ENCODE results near the gene KRTAP13-4. TPM values are rescaled to one million over a fixed set of nuclear protein-coding genes. Genes with fewer than 3 reads are reported as not detected.

The KRTAP13-4 gene
- total RNA-seq (2021; ENCODE audit: unreplicated experiment) (not detected), Bru-seq, nascent RNA (not detected), BruChase-seq, experiment 1, labeled RNA remaining after a 2-hour chase (not detected), BruChase-seq, experiment 2, labeled RNA remaining after a 6-hour chase (not detected)
- polyA plus RNA-seq (2012; ENCODE audit: insufficient read length) = not detected
- long read RNA-seq = 0 reads

GRCh38 chr21:30430170-30430655 lies at the start of gene KRTAP13-4:
TSS of gene KRTAP13-4 (plus strand) at chr21:30430220. CDS start at chr21:30430276, 56 bp downstream.
- no TSS peak for BruUV-seq (replicated peaks)
- H3K4me1 ChIP-seq (ENCODE audit: control insufficient read depth, insufficient read depth, low read length) = no peaks in the 10 kb centered on the region
- TF ChIP-seq SIN3A (IDR thresholded peaks at IDR 0.05; ENCODE audit: borderline replicate concordance, insufficient read depth, low read depth, low read length) (no peak), CTCF (IDR thresholded peaks at IDR 0.05) (no peak), REST (IDR thresholded peaks at IDR 0.05; ENCODE audit: insufficient read depth in 1 of 2, low read depth in 2 of 2, low read length in 1 of 2) (no peak), TCF7L2 (IDR thresholded peaks at IDR 0.05; ENCODE audit: low read depth, low read length) (no peak), POLR2AphosphoS5 (IDR thresholded peaks at IDR 0.05; ENCODE audit: low read depth, low read length) (no peak)
- DNase-seq (ENCODE audit: low read depth, low spot score) (no peak), ATAC-seq (no peak)
- H3K36me3 ChIP-seq (ENCODE audit: control insufficient read depth, insufficient read depth, low read length) = no peaks in the 10 kb centered on the region
- ChIA-PET POLR2A (no interaction called here), CTCF (no interaction called here)
- H3K27ac ChIP-seq (ENCODE audit: low read length) = no peak within 1 kb of the TSS
- no peaks in the 10 kb centered on the region for H3K9me3 ChIP-seq (ENCODE audit: control insufficient read depth, insufficient read depth, low read depth, low read length)
- in situ Hi-C loops (cut with HindIII; ENCODE audit: low pct_unique_long_range_greater_than_20kb, low sequenced_read_pairs) (no loop called here), intact Hi-C loops (cut with micrococcal nuclease; ENCODE audit: unreplicated experiment) (no loop called here)
- H3K4me3 ChIP-seq (ENCODE audit: low read depth in 2 of 2, low read length in 2 of 2) = no peak within 1 kb of the TSS
- no peaks in the 10 kb centered on the region for H3K27me3 ChIP-seq (ENCODE audit: control insufficient read depth, insufficient read depth, low read length)

GRCh38 chr21:30382201-30382600 lies 47.8 kb upstream of the KRTAP13-4 start:
- POLR2A ChIA-PET = no interaction called here
- CTCF ChIA-PET = no interaction called here
- in situ Hi-C loops (cut with HindIII; ENCODE audit: low pct_unique_long_range_greater_than_20kb, low sequenced_read_pairs) = no loop called here

More at GRCh38 chr21:30382201-30382600, 47.8 kb upstream of the KRTAP13-4 start:
- Histone ChIP-seq H3K36me3 (ENCODE audit: control insufficient read depth, insufficient read depth, low read length) (no peaks in the 10 kb centered on the region), H3K9me3 (ENCODE audit: control insufficient read depth, insufficient read depth, low read depth, low read length) (no peaks in the 10 kb centered on the region), H3K4me1 (ENCODE audit: control insufficient read depth, insufficient read depth, low read length) (no peaks in the 10 kb centered on the region), H3K27me3 (ENCODE audit: control insufficient read depth, insufficient read depth, low read length) (no peaks in the 10 kb centered on the region), H3K4me3 (ENCODE audit: low read depth in 2 of 2, low read length in 2 of 2) (no peak overlapping the region), H3K27ac (ENCODE audit: low read length) (no peak overlapping the region)
- DNase-seq (ENCODE audit: low read depth, low spot score) = no peak
- ATAC-seq = no peak
- BruUV-seq (replicated peaks) = no TSS peak
- TF ChIP-seq CTCF (IDR thresholded peaks at IDR 0.05) (no peak), SIN3A (IDR thresholded peaks at IDR 0.05; ENCODE audit: borderline replicate concordance, insufficient read depth, low read depth, low read length) (no peak), POLR2AphosphoS5 (IDR thresholded peaks at IDR 0.05; ENCODE audit: low read depth, low read length) (no peak), REST (IDR thresholded peaks at IDR 0.05; ENCODE audit: insufficient read depth in 1 of 2, low read depth in 2 of 2, low read length in 1 of 2) (no peak), TCF7L2 (IDR thresholded peaks at IDR 0.05; ENCODE audit: low read depth, low read length) (no peak)
- intact Hi-C loops (cut with micrococcal nuclease; ENCODE audit: unreplicated experiment) = no loop called here
